Islet of Langerhans (tissue), 1 donor: ENCODE measurements around the gene PUM1.
"Not testable (repeated sequence)": the region's sequence is repeated elsewhere in the genome, so short reads cannot be mapped to it uniquely, and the experiment has no call there.

Experiments used
- FAIRE-seq: peaks from one replicate; lab custom pipeline; 2011; peaks lifted over from hg19 to GRCh38; lab: Jason Lieb, UNC

The PUM1 gene

GRCh38 chr1:31065310-31066217, at the start of gene PUM1:
Gene PUM1, minus strand, starts transcription at chr1:31065717. Its CDS starts 6,151 bp downstream, at chr1:31059566.
- no peak for FAIRE-seq

- FAIRE-seq = no peak
Observed at GRCh38 chr1:31112266-31112935, 46.9 kb upstream of the PUM1 start.

- FAIRE-seq = no peak
Observed at GRCh38 chr1:31111290-31111951, 45.9 kb upstream of the PUM1 start.

- no peak for FAIRE-seq
Observed at GRCh38 chr1:31110846-31111245, 45.3 kb upstream of the PUM1 start.

GRCh38 chr1:31108861-31109260, 43.3 kb upstream of the PUM1 start:
- no peak for FAIRE-seq

- FAIRE-seq = no peak
Observed at GRCh38 chr1:31105646-31106045, 40.1 kb upstream of the PUM1 start.

- FAIRE-seq = no peak
Observed at GRCh38 chr1:31102501-31102950, 37.0 kb upstream of the PUM1 start.

- FAIRE-seq = no peak
Observed at GRCh38 chr1:31101147-31101502, 35.6 kb upstream of the PUM1 start.

GRCh38 chr1:31099293-31100032, 33.9 kb upstream of the PUM1 start:
- no peak for FAIRE-seq

GRCh38 chr1:31095985-31096384, 30.5 kb upstream of the PUM1 start:
- FAIRE-seq = no peak

GRCh38 chr1:31095298-31095981, 29.9 kb upstream of the PUM1 start:
- FAIRE-seq = no peak

- FAIRE-seq = not testable (repeated sequence)
Observed at GRCh38 chr1:31088081-31088480, 22.6 kb upstream of the PUM1 start.

GRCh38 chr1:31084782-31085569, 19.5 kb upstream of the PUM1 start:
- no peak for FAIRE-seq

- no peak for FAIRE-seq
Observed at GRCh38 chr1:31082385-31082784, 16.9 kb upstream of the PUM1 start.

- no peak for FAIRE-seq
Observed at GRCh38 chr1:31073044-31073443, 7.5 kb upstream of the PUM1 start.

GRCh38 chr1:31072304-31072746, 6.8 kb upstream of the PUM1 start:
- no peak for FAIRE-seq

- FAIRE-seq = no peak
Observed at GRCh38 chr1:31069392-31069791, 3.9 kb upstream of the PUM1 start.

- FAIRE-seq = no peak
Observed at GRCh38 chr1:31064718-31065309, 703 bp downstream of the PUM1 start.

- no peak for FAIRE-seq
Observed at GRCh38 chr1:31064111-31064717, 1.3 kb downstream of the PUM1 start.

GRCh38 chr1:31063631-31064030, 1.9 kb downstream of the PUM1 start:
- FAIRE-seq = no peak
